IPS-15b (cell line): ENCODE measurements around the gene BRINP2.

Source experiments
- H3K27me3 ChIP-seq: one replicate; pipeline ENCODE4 v1.6.1; 2013; ENCODE audit warnings: low read length; ENCODE audit not compliant: control insufficient read depth, insufficient read depth
- H3K36me3 ChIP-seq: one replicate; pipeline ENCODE4 v1.6.1; 2013; ENCODE audit warnings: low read length; ENCODE audit not compliant: control insufficient read depth, insufficient read depth
- H3K4me1 ChIP-seq: one replicate; pipeline ENCODE4 v1.6.1; 2013; ENCODE audit warnings: mild to moderate bottlenecking, low read length; ENCODE audit not compliant: control insufficient read depth, insufficient read depth
- H3K4me3 ChIP-seq: one replicate; pipeline ENCODE4 v1.5.1; 2013; ENCODE audit warnings: low read depth, low read length
- H3K9ac ChIP-seq: one replicate; pipeline ENCODE4 v1.6.1; 2013; ENCODE audit warnings: low read depth, mild to moderate bottlenecking, low read length
- H3K9me3 ChIP-seq: one replicate; pipeline ENCODE4 v1.6.1; 2013; ENCODE audit warnings: mild to moderate bottlenecking, low read length; ENCODE audit not compliant: control insufficient read depth, insufficient read depth

Gene BRINP2

GRCh38 chr1:177255411-177255810 lies 84.7 kb downstream of the BRINP2 start:
- Histone ChIP-seq H3K4me1 (peaks cover 2% of the 10 kb centered on the region), H3K4me3 (no peak overlapping the region), H3K9ac (no peak overlapping the region), H3K36me3 (no peaks in the 10 kb centered on the region), H3K9me3 (no peaks in the 10 kb centered on the region), H3K27me3 (peaks cover 4% of the 10 kb centered on the region)

GRCh38 chr1:177256153-177257075 lies 85.7 kb downstream of the BRINP2 start:
- no peak overlapping the region for H3K4me3 ChIP-seq
- H3K9me3 ChIP-seq = no peaks in the 10 kb centered on the region
- H3K4me1 ChIP-seq = peaks cover 2% of the 10 kb centered on the region
- peaks cover 4% of the 10 kb centered on the region for H3K27me3 ChIP-seq
- H3K9ac ChIP-seq = no peak overlapping the region
- H3K36me3 ChIP-seq = no peaks in the 10 kb centered on the region

GRCh38 chr1:177257128-177257527 lies 86.4 kb downstream of the BRINP2 start:
- peaks cover 4% of the 10 kb centered on the region for H3K27me3 ChIP-seq
- peaks cover 2% of the 10 kb centered on the region for H3K4me1 ChIP-seq
- no peak overlapping the region for H3K9ac ChIP-seq
- no peaks in the 10 kb centered on the region for H3K9me3 ChIP-seq
- H3K4me3 ChIP-seq = no peak overlapping the region
- H3K36me3 ChIP-seq = no peaks in the 10 kb centered on the region

- H3K4me3 ChIP-seq = no peak overlapping the region
- H3K4me1 ChIP-seq = peaks cover 2% of the 10 kb centered on the region
- H3K9me3 ChIP-seq = no peaks in the 10 kb centered on the region
- H3K36me3 ChIP-seq = no peaks in the 10 kb centered on the region
- peaks cover 4% of the 10 kb centered on the region for H3K27me3 ChIP-seq
- no peak overlapping the region for H3K9ac ChIP-seq
Observed at GRCh38 chr1:177257576-177257975, 86.8 kb downstream of the BRINP2 start.

GRCh38 chr1:177270863-177271262 lies 100.1 kb downstream of the BRINP2 start:
- H3K27me3 ChIP-seq = peaks cover 2% of the 10 kb centered on the region
- H3K4me3 ChIP-seq = no peak overlapping the region
- no peaks in the 10 kb centered on the region for H3K36me3 ChIP-seq
- no peaks in the 10 kb centered on the region for H3K9me3 ChIP-seq
- H3K9ac ChIP-seq = no peak overlapping the region
- no peaks in the 10 kb centered on the region for H3K4me1 ChIP-seq

- Histone ChIP-seq H3K9ac (no peak overlapping the region), H3K36me3 (no peaks in the 10 kb centered on the region), H3K9me3 (no peaks in the 10 kb centered on the region), H3K4me1 (no peaks in the 10 kb centered on the region), H3K27me3 (peaks cover 2% of the 10 kb centered on the region), H3K4me3 (no peak overlapping the region)
Observed at GRCh38 chr1:177273141-177273540, 102.4 kb downstream of the BRINP2 start.

GRCh38 chr1:177274687-177275211 lies 104.0 kb downstream of the BRINP2 start:
- no peaks in the 10 kb centered on the region for H3K4me1 ChIP-seq
- H3K9ac ChIP-seq = no peak overlapping the region
- no peaks in the 10 kb centered on the region for H3K36me3 ChIP-seq

GRCh38 chr1:177275736-177276135 lies 105.0 kb downstream of the BRINP2 start:
- Histone ChIP-seq H3K9me3 (no peaks in the 10 kb centered on the region), H3K4me3 (no peak overlapping the region), H3K9ac (no peak overlapping the region), H3K36me3 (no peaks in the 10 kb centered on the region), H3K4me1 (no peaks in the 10 kb centered on the region), H3K27me3 (peaks cover 2% of the 10 kb centered on the region)

More at GRCh38 chr1:177274687-177275211, 104.0 kb downstream of the BRINP2 start:
- H3K4me3 ChIP-seq = no peak overlapping the region
- H3K9me3 ChIP-seq = no peaks in the 10 kb centered on the region
- peaks cover 2% of the 10 kb centered on the region for H3K27me3 ChIP-seq

- H3K9ac ChIP-seq = no peak overlapping the region
- H3K4me3 ChIP-seq = no peak overlapping the region
- H3K4me1 ChIP-seq = no peaks in the 10 kb centered on the region
- no peaks in the 10 kb centered on the region for H3K36me3 ChIP-seq
- H3K9me3 ChIP-seq = no peaks in the 10 kb centered on the region
- H3K27me3 ChIP-seq = no peaks in the 10 kb centered on the region
Observed at GRCh38 chr1:177278626-177279390, 108.0 kb downstream of the BRINP2 start.

GRCh38 chr1:177281901-177282300 lies 111.1 kb downstream of the BRINP2 start:
- no peak overlapping the region for H3K4me3 ChIP-seq
- no peaks in the 10 kb centered on the region for H3K27me3 ChIP-seq
- H3K36me3 ChIP-seq = no peaks in the 10 kb centered on the region
- no peaks in the 10 kb centered on the region for H3K4me1 ChIP-seq
- H3K9ac ChIP-seq = no peak overlapping the region
- H3K9me3 ChIP-seq = no peaks in the 10 kb centered on the region

- no peaks in the 10 kb centered on the region for H3K9me3 ChIP-seq
- no peak overlapping the region for H3K9ac ChIP-seq
- H3K4me1 ChIP-seq = no peaks in the 10 kb centered on the region
- H3K4me3 ChIP-seq = no peak overlapping the region
- H3K27me3 ChIP-seq = no peaks in the 10 kb centered on the region
- no peaks in the 10 kb centered on the region for H3K36me3 ChIP-seq
Observed at GRCh38 chr1:177282976-177283375, 112.2 kb downstream of the BRINP2 start.
